Trophoblast cell (in vitro differentiated cells and primary cell): ENCODE data around the gene MDGA2.

ENCODE experiments used
- DNase-seq, 2 donors: peaks; one replicate each; pipeline ENCODE4 v3.0.0-alpha.2; 2016
- H2AFZ ChIP-seq: 2 replicates; pipeline ENCODE4 v1.6.1; 2013; ENCODE audit warnings: low read length, moderate library complexity, mild to moderate bottlenecking; ENCODE audit not compliant: insufficient read depth, poor library complexity
- H2AK5ac ChIP-seq: 2 replicates; pipeline ENCODE4 v1.6.1; 2013; ENCODE audit warnings: mild to moderate bottlenecking, low read length
- H2BK120ac ChIP-seq: 2 replicates; pipeline ENCODE4 v1.6.1; 2013; ENCODE audit warnings: low read length, mild to moderate bottlenecking, moderate library complexity; ENCODE audit not compliant: insufficient read depth, poor library complexity
- H2BK12ac ChIP-seq: 2 replicates; pipeline ENCODE4 v1.6.1; 2013; ENCODE audit warnings: mild to moderate bottlenecking, low read length, moderate library complexity
- H2BK5ac ChIP-seq: 2 replicates; pipeline ENCODE4 v1.6.1; 2013; ENCODE audit warnings: low read length, low read depth, moderate library complexity, mild to moderate bottlenecking; ENCODE audit not compliant: poor library complexity
- H3K14ac ChIP-seq: 2 replicates; pipeline ENCODE4 v1.6.1; 2013; ENCODE audit warnings: mild to moderate bottlenecking, low read length
- H3K18ac ChIP-seq: 2 replicates; pipeline ENCODE4 v1.6.1; 2013; ENCODE audit warnings: mild to moderate bottlenecking, low read length
- H3K23ac ChIP-seq: 2 replicates; pipeline ENCODE4 v1.6.1; 2013; ENCODE audit warnings: low read length
- H3K27ac ChIP-seq: 2 replicates; pipeline ENCODE4 v1.5.1; 2013; ENCODE audit warnings: low read depth, mild to moderate bottlenecking, inconsistent platforms, low read length, moderate library complexity
- H3K27me3 ChIP-seq: 2 replicates; pipeline ENCODE4 v1.6.1; 2013; ENCODE audit warnings: inconsistent platforms, mild to moderate bottlenecking, low read length, moderate library complexity; ENCODE audit not compliant: insufficient read depth
- H3K36me3 ChIP-seq, 2 experiments: 1 replicate in 1 of 2; 2 replicates in 1 of 2; pipeline ENCODE4 v1.6.1; 2013; ENCODE audit warnings: low read length in 2 of 2, mild to moderate bottlenecking in 2 of 2, moderate library complexity in 1 of 2; ENCODE audit not compliant: insufficient read depth in 2 of 2, control insufficient read depth in 1 of 2
- H3K4ac ChIP-seq: 2 replicates; pipeline ENCODE4 v1.6.1; 2013; ENCODE audit warnings: low read depth, mild to moderate bottlenecking, low read length, moderate library complexity
- H3K4me1 ChIP-seq, 2 experiments: 1 replicate in 1 of 2; 2 replicates in 1 of 2; pipeline ENCODE4 v1.6.1; 2013; ENCODE audit warnings: low read length in 2 of 2, mild to moderate bottlenecking in 2 of 2, moderate library complexity in 1 of 2; ENCODE audit not compliant: insufficient read depth in 2 of 2, control insufficient read depth in 1 of 2
- H3K4me2 ChIP-seq: 2 replicates; pipeline ENCODE4 v1.6.1; 2013; ENCODE audit warnings: inconsistent platforms, mild to moderate bottlenecking, low read length, moderate library complexity
- H3K4me3 ChIP-seq: 2 replicates; pipeline ENCODE4 v1.5.1; 2013; ENCODE audit warnings: mild to moderate bottlenecking, low read depth, low read length, inconsistent platforms
- H3K79me1 ChIP-seq: one replicate; pipeline ENCODE4 v1.6.1; 2013; ENCODE audit warnings: low read length
- H3K79me2 ChIP-seq: 2 replicates; pipeline ENCODE4 v1.6.1; 2013; ENCODE audit warnings: low read length, mild to moderate bottlenecking; ENCODE audit not compliant: control insufficient read depth, insufficient read depth, poor library complexity
- H3K9ac ChIP-seq: 2 replicates; pipeline ENCODE4 v1.6.1; 2013; ENCODE audit warnings: mild to moderate bottlenecking, low read length
- H3K9me3 ChIP-seq: 2 replicates; pipeline ENCODE4 v1.6.1; 2013; ENCODE audit warnings: low read depth, mild to moderate bottlenecking, control low read depth, inconsistent platforms, low read length; ENCODE audit not compliant: insufficient read depth
- H4K12ac ChIP-seq: 2 replicates; pipeline ENCODE4 v1.6.1; 2013; ENCODE audit warnings: low read depth, mild to moderate bottlenecking, low read length, moderate library complexity
- H4K8ac ChIP-seq: 2 replicates; pipeline ENCODE4 v1.6.1; 2013; ENCODE audit warnings: low read depth, mild to moderate bottlenecking, low read length, moderate library complexity
- H4K91ac ChIP-seq: one replicate; pipeline ENCODE4 v1.6.1; 2013; ENCODE audit warnings: low read depth, mild to moderate bottlenecking, low read length, moderate library complexity
- WGBS: extraction: QIAGEN DNeasy Blood & Tissue Kit; methylation state at CpG from one replicate; pipeline ENCODE4 v1.1.7; 2013; ENCODE audit warnings: missing lambda C conversion rate; ENCODE audit not compliant: insufficient read length, insufficient coverage; ENCODE audit errors: extremely low coverage; 5-methylcytosine and 5-hydroxymethylcytosine counted together

MDGA2 gene

DNA sequence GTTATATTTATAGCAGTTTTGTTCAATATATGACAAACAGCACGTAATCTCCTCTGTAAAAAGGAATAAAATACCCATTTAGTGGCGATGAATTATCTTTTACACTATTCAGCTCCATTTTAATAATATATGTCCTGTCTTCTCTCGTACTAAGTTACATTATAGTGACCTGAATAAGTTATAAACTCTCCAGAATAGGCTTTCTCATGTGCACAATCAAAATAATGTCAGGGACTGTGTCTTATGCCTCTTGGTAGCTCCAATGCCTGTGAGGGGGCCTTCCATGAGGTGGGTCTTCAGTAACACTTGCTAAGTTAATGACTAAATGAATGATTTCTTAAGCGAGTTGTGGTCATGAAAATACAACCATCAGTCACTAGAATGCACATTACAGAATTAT lies 150.9 kb downstream of the MDGA2 start:
- WGBS = no CpG with 5 or more reads among the region's 4 CpGs
- no peak overlapping the region for H3K4me2 ChIP-seq

DNA sequence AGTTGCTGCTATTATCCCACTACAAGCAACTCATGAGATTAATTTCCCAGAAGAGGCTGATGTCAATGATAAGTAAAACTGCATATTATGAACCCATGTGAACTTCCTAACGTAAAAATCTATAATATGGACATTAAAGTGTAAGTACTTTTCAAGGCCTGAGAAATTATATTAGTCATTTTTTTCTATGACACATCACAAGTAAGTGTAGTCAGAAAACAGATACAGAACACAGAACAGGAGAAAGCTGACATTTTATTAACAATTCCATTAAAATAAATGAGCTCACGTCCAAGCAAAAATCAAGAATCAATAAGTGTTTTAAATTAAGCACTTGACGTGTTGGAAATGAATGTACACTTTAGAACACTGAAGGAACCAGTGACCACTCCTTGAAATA lies 155.0 kb downstream of the MDGA2 start:
- DNase-seq = no peak
- Histone ChIP-seq H3K4ac (no peak overlapping the region), H3K4me2 (no peak overlapping the region), H4K12ac (no peak overlapping the region), H2BK12ac (no peak overlapping the region), H3K36me3 (no peaks in the 10 kb centered on the region), H3K23ac (no peak overlapping the region), H3K4me3 (no peak overlapping the region), H3K9ac (no peak overlapping the region), H3K27me3 (no peaks in the 10 kb centered on the region), H3K4me1 (no peaks in the 10 kb centered on the region), H3K14ac (no peak overlapping the region), H2BK120ac (no peak overlapping the region), H2AK5ac (no peak overlapping the region), H4K91ac (no peak overlapping the region), H3K79me2 (no peaks in the 10 kb centered on the region), H3K9me3 (no peaks in the 10 kb centered on the region), H2BK5ac (no peak overlapping the region), H4K8ac (no peak overlapping the region), H2AFZ (no peak overlapping the region), H3K79me1 (no peaks in the 10 kb centered on the region), H3K27ac (no peak overlapping the region), H3K18ac (no peak overlapping the region)
- WGBS = no CpG with 5 or more reads among the region's 3 CpGs

More for the DNA sequence above, 150.9 kb downstream of the MDGA2 start:
- H4K8ac ChIP-seq = no peak overlapping the region
- H3K79me1 ChIP-seq = no peaks in the 10 kb centered on the region
- H3K9me3 ChIP-seq = no peaks in the 10 kb centered on the region
- no peak overlapping the region for H3K18ac ChIP-seq
- no peak overlapping the region for H4K91ac ChIP-seq
- H3K27me3 ChIP-seq = no peaks in the 10 kb centered on the region
- H4K12ac ChIP-seq = no peak overlapping the region
- H2BK5ac ChIP-seq = no peak overlapping the region
- H3K4ac ChIP-seq = no peak overlapping the region
- H3K4me3 ChIP-seq = no peak overlapping the region
- H2BK12ac ChIP-seq = no peak overlapping the region
- no peak overlapping the region for H2AFZ ChIP-seq
- no peaks in the 10 kb centered on the region for H3K79me2 ChIP-seq
- no peak overlapping the region for H3K23ac ChIP-seq
- H3K14ac ChIP-seq = no peak overlapping the region
- H2AK5ac ChIP-seq = no peak overlapping the region
- DNase-seq = no peak
- no peaks in the 10 kb centered on the region for H3K4me1 ChIP-seq
- no peak overlapping the region for H3K27ac ChIP-seq
- no peak overlapping the region for H3K9ac ChIP-seq
- H3K36me3 ChIP-seq = no peaks in the 10 kb centered on the region
- no peak overlapping the region for H2BK120ac ChIP-seq

- H2BK12ac ChIP-seq = no peak overlapping the region
- no peak overlapping the region for H3K4me3 ChIP-seq
- H4K12ac ChIP-seq = no peak overlapping the region
- no peaks in the 10 kb centered on the region for H3K79me1 ChIP-seq
- no CpG with 5 or more reads among the region's 2 CpGs for WGBS
- H2BK5ac ChIP-seq = no peak overlapping the region
- no peak overlapping the region for H3K4me2 ChIP-seq
- H3K9ac ChIP-seq = no peak overlapping the region
- no peak overlapping the region for H3K14ac ChIP-seq
- H2AFZ ChIP-seq = no peak overlapping the region
- H2AK5ac ChIP-seq = no peak overlapping the region
- H2BK120ac ChIP-seq = no peak overlapping the region
- no peak overlapping the region for H3K4ac ChIP-seq
- DNase-seq = no peak
- no peaks in the 10 kb centered on the region for H3K36me3 ChIP-seq
- H3K79me2 ChIP-seq = no peaks in the 10 kb centered on the region
- no peak overlapping the region for H3K27ac ChIP-seq
- H4K91ac ChIP-seq = no peak overlapping the region
- no peaks in the 10 kb centered on the region for H3K9me3 ChIP-seq
- H3K27me3 ChIP-seq = no peaks in the 10 kb centered on the region
- no peak overlapping the region for H3K18ac ChIP-seq
- no peak overlapping the region for H4K8ac ChIP-seq
- H3K4me1 ChIP-seq = no peaks in the 10 kb centered on the region
- no peak overlapping the region for H3K23ac ChIP-seq
Measured at GRCh38 chr14:47511829-47512228, 163.6 kb downstream of the MDGA2 start.

DNA sequence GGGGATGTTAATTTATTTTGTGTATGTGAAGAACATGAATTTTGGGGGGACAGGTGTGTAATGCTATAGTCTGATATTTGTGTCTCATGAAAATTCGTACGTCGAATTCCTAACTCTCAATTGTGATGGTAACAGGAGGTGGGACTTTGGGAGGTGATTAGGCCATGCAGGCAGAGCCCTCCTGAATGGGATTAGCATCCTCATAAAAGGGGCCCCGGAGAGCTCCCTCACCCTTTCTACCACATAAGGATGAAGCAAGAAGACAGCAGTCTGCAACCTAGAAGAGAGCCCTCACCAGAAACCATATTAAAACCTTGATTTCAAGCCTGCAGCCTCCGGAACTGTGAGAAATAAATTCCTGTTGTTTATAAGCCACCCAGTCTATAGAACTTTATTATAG lies 165.4 kb downstream of the MDGA2 start:
- no peak overlapping the region for H3K4me2 ChIP-seq
- no CpG with 5 or more reads among the region's 5 CpGs for WGBS
- H3K23ac ChIP-seq = no peak overlapping the region
- no peak overlapping the region for H2BK5ac ChIP-seq
- no peak overlapping the region for H4K91ac ChIP-seq
- no peak overlapping the region for H3K18ac ChIP-seq
- no peak overlapping the region for H2BK12ac ChIP-seq
- no peak overlapping the region for H3K4me3 ChIP-seq
- H2BK120ac ChIP-seq = no peak overlapping the region
- H3K79me1 ChIP-seq = no peaks in the 10 kb centered on the region
- no peaks in the 10 kb centered on the region for H3K36me3 ChIP-seq
- no peaks in the 10 kb centered on the region for H3K27me3 ChIP-seq
- no peak overlapping the region for H2AFZ ChIP-seq
- no peak overlapping the region for H4K12ac ChIP-seq
- H3K9me3 ChIP-seq = no peaks in the 10 kb centered on the region
- no peak overlapping the region for H3K4ac ChIP-seq
- no peak overlapping the region for H3K27ac ChIP-seq
- H3K4me1 ChIP-seq = no peaks in the 10 kb centered on the region
- H4K8ac ChIP-seq = no peak overlapping the region
- H3K14ac ChIP-seq = no peak overlapping the region
- DNase-seq = no peak
- H3K9ac ChIP-seq = no peak overlapping the region
- no peak overlapping the region for H2AK5ac ChIP-seq
- H3K79me2 ChIP-seq = no peaks in the 10 kb centered on the region
